ENCODE data around the gene ING1.
"Not testable (repeated sequence)": the region's sequence is repeated elsewhere in the genome, so short reads cannot be mapped to it uniquely, and the experiment has no call there.

ING1 gene

DNA sequence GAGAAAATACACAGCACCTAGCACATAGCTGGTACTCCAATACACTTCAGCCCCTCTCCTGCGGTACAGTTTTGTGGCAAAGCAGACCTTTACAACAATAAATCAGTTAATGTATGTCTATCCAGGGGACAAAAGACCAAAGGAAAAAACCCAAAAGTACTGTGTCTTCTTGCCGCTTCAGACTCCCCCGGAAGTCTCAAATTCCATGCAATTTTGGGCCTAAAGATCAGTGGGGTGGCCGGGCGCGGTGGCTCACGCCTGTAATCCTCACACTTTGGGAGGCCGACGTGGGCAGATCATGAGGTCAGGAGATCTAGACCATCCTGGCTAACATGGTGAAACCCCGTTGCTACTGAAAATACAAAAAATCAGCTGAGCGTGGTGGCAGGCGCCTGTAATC lies 23.8 kb upstream of the ING1 start:
- FAIRE-seq: no peak

DNA sequence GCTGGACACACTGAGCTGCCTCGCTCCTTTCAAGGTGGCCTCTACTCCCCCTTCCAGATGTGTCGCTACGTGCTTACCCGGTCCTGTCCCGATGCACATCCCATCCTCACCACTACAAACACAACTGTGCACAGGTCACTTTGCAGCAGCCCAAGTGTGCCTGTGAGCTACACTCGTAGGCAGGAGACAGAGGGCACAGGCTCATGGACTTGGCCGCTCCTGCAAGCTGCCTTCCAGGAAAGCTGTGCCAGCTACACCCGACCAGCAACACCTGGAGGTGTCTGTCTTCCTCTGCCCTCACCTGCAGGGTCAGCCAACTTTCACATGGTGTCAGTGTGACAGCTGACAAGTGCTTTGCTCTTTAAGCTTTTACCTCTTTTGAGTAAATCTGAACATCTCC lies 23.0 kb upstream of the ING1 start:
- FAIRE-seq (no peak), DNase-seq (ENCODE audit: extremely low spot score, insufficient read length, low read depth) (no peak)

More for the DNA sequence above, 23.8 kb upstream of the ING1 start:
- DNase-seq (ENCODE audit: extremely low spot score, insufficient read length, low read depth): no peak

DNA sequence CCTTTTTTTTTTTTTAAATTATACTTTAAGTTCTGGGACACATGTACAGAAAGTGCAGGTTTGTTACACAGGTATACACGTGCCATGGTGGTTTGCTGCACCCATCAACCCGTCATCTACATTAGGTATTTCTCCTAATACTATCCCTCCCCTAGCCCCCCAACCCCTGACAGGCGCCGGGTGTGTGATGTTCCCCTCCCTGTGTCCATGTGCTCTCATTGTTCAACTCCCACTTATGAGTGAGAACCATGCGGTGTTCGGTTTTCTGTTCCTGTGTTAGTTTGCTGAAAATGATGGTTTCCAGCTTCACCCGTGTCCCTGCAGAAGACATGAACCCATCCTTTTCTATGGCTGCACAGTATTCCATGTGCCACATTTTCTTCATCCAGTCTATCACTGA lies 17.7 kb upstream of the ING1 start:
- FAIRE-seq; DNase-seq (ENCODE audit: extremely low spot score, insufficient read length, low read depth): not testable (repeated sequence)

DNA sequence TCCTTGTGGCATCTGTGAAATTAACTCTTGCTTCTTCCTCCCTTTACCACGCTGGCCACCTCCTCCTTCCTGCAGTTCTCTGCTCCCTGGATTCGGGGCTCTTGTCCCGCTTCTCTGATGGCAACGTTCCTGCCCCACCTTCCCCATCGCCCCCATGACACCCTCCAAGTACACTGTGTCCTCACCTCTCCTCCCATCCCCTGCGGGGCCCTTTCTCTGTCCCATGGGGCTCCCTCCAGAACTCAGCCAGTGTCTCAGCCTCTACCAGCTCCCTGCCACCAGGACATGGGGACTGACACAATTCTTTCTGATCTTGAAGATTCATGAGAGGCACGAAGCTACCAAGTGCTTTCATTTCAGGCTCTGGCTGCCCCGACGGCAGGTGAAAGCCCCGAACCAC lies 16.7 kb upstream of the ING1 start:
- no peak for DNase-seq (ENCODE audit: extremely low spot score, insufficient read length, low read depth)
- FAIRE-seq: no peak

DNA sequence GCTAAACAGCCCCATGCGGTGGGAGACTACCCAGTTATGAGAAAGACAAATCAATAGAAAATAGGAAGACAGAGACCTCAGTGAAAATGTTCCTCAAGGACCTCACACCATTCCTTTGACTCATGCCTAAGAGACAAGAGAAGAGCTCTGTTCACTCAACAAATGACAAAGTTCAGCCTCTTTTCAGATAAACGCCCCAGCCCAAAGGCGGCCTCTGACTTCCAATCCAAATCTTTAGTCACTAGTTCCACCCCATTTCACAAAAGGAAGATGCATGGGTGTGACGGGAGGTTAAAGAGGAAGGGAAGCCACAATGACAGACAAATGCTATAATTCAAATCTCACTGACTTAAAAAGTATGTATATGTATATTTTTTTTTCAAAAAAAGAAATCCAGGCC lies 15.7 kb upstream of the ING1 start:
- FAIRE-seq: no peak

DNA sequence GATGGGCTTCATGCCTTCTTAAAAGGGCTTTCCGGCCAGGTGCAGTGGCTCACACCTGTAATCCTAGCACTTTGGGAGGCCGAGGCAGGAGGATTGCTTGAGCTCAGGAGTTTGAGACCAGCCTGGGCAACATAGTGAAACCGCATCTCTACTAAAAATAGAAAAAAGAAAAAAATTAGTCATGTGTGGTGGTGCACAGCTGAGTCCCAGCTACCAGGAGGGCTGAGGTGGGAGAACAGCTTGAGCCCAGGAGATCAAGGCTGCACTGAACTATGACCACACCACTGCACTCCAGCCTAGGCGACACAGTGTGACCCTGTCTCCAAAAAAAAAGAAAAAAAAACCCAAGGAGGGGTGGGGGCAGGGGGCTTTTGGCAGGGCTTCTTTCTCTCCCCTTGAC lies 14.8 kb upstream of the ING1 start:
- FAIRE-seq (no peak), DNase-seq (ENCODE audit: extremely low spot score, insufficient read length, low read depth) (no peak)

More for the DNA sequence above, 15.7 kb upstream of the ING1 start:
- DNase-seq (ENCODE audit: extremely low spot score, insufficient read length, low read depth): no peak

DNA sequence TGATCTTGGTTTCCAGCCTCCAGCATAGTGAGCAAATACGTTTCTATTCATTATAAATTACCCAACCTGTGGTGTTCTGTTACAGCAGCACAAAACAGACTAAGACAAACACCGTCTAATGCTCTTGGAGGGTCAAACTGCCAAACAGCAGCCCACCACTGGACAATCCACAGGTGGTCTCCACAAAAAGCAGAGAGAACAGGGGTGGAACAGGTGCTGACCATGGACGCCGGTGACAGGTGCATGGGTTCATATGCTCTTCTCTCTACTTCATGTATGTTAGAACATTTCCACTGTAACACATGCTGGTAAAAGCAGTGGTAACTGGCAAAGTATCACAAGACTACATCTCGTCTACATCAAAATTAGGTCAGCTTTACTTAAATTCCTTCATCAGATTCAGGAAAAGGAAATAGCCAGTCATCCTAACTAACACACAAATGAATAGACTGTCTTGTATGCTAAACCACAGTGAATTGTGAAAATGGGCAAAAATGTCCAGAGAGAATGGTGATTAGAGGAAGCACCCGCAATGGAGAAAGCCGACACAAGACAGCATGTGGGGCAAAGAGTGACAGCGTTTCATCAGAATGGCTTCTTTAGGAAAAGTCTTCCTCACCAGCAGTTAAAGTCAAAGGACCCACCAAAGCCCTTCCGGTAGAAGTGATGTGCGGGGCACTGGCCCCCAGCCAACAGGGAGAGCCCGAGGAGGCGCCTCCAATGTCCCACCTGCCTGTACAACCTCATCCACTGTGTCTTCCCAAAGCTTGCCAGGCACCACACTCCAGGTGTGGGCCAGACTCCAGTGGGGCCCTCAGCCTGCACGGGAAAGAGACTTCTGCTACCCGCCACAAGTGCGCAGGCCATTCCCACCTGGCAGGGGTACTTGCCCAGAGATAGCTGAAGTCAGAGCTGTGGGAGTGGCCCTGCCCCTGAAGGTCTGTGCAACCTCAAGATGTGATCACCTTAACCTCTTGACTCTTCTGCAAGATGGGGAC lies 14.1 kb upstream of the ING1 start:
- DNase-seq (ENCODE audit: extremely low spot score, insufficient read length, low read depth): no peak
- no peak for FAIRE-seq

DNA sequence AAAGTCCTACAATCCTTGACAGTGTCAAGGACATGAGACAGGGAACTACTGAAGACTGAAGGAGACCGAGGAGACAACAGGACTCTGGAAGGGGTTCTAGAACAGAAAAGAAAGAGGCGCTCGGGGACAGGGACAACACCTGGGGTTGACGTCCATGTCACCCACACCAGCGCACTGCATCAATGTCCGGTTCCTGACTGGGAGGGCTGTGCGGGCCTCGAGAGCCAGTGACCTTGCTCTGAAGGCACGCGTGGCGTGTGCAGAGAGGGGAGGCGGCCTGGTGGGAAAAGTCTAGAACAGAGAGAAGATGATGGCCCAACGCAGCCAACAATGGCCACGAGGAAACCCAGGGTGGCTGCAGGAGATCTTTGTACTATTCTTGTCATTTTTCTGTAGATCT lies 13.3 kb upstream of the ING1 start:
- DNase-seq (ENCODE audit: extremely low spot score, insufficient read length, low read depth): no peak
- FAIRE-seq: no peak

DNA sequence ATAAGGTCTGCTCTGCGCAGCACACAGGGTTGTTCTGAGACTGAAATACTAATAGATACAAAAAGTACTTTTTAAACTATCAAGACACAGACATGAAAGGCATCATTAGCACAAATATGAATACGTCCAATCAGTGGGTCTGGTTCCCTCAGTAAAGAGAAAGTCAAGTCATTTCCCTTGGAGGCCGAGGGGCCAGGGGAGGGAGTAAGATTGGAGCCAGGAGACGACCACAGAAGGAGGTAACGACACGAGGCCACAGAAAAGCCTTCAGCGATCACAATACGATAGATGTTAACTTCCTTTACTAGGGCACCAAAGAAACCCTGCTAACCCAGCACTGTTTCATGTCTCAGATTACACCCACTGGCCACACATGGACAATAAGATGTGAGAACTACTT lies 12.9 kb upstream of the ING1 start:
- FAIRE-seq (no peak), DNase-seq (ENCODE audit: extremely low spot score, insufficient read length, low read depth) (no peak)

DNA sequence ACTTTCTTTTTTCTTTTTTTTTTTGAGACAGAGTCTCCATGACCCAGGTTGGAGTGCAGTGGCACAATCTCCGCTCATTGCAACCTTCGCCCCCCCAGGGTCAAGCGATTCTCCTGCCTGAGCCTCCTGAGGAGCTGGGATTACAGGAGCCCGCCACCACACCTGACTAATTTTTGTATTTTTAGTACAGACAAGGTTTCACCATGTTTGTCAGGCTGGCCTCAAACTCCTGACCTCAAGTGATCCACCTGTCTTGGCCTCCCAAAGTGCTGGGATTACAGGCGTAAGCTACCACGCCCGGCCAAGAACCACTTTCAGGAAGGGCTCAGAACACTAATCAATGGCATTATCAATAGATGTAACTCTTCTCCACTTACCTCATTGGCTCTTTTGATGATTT lies 12.4 kb upstream of the ING1 start:
- not testable (repeated sequence) for DNase-seq (ENCODE audit: extremely low spot score, insufficient read length, low read depth); FAIRE-seq

DNA sequence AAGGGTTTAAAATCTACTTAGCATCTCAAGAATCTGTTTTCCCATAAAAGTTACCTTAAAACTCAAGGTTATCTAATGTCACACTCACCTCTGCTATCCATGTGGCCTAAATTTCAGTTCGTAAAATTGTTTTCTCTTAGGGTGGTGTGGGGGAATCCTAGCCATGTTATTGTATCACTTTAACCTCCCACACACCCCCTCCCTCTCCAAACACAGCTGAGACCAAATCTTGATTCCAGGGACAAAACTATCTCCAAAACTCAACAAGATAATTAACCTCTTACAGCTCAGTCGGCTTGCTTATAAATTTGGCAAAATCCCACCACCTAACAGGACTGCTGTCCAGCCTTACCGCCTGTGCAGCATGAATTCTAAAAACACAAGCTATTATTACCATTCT lies 11.4 kb upstream of the ING1 start:
- FAIRE-seq: no peak
- DNase-seq (ENCODE audit: extremely low spot score, insufficient read length, low read depth): no peak

DNA sequence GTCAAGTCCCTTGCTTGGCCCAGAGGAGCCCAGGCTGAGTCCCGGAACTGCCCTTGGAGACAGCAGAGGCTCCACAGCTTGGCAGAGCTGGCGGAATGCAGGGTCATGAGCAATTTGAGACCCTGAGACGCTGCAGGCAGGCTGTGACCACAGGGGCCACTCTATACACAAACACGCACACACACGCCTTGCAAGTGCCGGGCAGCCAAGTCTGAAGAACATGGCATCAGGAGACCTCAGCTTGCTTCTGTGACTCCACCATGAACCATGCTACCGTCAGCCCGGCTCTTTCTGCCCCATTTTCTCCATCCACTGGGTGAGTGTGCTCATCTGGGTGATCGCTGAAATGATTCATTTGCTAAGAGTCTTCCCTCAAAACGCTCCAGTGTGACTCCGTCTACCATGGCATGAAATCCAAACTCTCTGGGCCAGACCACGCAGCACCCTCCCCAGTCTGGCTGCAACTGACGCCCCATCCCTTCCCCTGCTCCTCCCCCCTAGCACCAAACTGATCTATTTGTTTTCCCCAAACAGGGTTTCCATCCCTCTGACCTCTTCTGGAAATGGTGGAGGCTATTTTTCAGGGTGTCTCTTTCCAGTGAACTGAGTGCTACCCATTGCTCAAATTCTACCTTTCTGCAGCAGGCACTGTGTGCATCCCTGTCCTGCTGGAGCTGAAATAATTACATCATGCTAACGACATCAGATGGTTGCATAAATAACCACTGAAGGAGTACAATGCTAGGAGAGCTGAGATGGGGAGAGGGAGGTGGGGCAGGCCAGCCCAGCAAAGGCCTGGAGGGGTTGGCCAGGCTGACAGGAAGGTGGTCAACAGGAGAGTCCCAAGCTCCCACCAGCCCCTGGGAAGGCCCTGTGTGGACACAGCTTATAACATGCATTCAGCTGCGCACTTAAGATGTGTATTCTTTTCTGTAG lies 10.6 kb upstream of the ING1 start:
- FAIRE-seq (no peak), DNase-seq (ENCODE audit: extremely low spot score, insufficient read length, low read depth) (no peak)

DNA sequence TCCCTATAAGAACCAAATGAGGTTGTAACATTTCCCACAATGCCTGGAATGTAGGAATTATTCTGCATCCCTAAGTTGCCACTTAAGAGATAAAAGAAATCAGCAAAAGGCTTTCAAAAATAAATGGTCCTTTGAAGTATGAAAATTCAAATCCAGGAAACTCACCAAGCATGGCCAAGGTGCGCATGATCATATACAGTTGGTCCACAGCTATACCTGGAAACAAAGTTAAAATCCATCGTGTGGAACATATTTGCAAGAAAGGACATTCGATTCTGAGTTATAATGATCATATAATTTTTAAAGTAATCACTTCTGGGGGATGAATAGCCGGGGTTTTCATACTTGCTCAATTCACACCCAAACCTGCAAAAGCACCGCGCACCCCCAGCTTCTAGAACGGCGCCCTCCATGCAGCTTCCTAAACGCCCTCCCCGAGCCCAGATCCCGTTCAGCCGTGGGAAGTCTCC lies 8.1 kb upstream of the ING1 start:
- FAIRE-seq (no peak), DNase-seq (ENCODE audit: extremely low spot score, insufficient read length, low read depth) (no peak)

DNA sequence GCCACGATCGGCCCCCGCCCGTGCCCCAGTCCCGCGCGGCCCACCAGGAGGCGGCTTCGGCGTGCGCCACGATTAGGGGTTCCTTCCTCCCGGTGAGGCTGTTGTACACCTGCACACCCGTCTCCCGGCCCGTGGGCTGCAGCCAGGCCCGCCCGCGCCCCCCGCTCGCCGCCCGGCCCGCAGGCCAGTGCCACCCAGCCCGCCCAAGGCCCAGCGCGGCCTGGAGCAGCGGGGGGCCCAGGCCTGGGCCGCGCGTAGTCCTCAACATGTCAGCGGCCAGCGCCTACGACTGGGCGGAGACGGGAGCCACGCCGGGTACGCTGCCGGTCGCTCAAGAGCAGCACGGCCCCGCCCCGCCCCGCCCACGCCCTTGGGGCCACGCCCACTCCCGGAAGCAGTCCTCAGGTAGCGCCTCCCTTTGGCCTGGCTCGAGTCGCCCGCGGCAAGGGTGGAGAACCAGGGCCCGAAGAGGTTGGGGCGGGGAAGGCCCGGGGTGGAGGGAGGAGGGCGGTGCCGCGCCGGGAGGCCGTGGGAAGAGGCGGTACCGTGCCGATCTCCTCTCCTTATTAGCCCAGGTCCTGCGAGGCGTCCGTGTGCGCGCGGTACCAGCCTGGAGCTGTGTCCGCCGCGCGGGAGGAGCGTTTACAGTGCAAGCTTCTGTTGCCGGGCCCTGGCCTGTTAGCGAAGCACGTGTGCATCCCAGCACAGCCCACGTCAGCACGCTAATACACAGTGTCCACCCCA lies 7.5 kb upstream of the ING1 start, which contains the start of gene CARS2:
CARS2 (minus strand) TSS at position 291 of the 744 bp plus-strand sequence; CDS start at position 268, 23 bp downstream.
- DNase-seq (ENCODE audit: extremely low spot score, insufficient read length, low read depth) (peak; percentile 96), FAIRE-seq (peak; percentile 93)

DNA sequence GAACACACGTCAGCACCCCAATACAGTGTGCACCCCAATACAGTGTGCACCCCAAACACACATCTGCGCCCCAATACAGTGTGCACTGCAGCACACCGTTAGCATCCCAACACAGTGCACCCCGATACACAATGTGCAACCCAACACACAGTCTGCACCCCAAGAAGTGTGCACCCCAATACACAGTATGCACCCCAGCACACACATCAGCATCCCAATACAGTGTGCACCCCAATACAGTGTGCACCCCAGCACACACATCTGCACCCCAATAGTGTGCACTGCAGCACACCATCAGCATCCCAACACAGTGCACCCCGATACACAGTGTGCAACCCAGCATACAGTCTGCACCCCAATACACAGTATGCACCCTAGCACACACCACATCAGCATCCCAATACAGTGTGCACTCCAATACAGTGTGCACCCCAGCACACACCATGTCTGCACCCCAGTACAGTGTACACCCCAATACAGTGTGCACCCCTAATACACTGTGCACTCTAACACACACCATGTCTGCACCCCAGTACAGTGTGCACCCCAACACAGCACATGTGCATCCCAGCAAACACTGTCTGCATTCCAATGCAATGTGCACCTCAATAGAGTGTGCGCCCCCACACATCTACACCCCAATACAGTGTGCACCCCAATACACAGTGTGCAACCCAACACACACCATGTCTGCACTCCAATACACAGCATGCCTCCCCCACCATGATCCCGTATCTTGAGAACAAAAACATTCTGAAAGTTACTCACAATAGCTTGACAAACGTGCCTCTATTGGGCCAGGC lies 6.7 kb upstream of the ING1 start:
- FAIRE-seq: no peak
- DNase-seq (ENCODE audit: extremely low spot score, insufficient read length, low read depth): no peak

DNA sequence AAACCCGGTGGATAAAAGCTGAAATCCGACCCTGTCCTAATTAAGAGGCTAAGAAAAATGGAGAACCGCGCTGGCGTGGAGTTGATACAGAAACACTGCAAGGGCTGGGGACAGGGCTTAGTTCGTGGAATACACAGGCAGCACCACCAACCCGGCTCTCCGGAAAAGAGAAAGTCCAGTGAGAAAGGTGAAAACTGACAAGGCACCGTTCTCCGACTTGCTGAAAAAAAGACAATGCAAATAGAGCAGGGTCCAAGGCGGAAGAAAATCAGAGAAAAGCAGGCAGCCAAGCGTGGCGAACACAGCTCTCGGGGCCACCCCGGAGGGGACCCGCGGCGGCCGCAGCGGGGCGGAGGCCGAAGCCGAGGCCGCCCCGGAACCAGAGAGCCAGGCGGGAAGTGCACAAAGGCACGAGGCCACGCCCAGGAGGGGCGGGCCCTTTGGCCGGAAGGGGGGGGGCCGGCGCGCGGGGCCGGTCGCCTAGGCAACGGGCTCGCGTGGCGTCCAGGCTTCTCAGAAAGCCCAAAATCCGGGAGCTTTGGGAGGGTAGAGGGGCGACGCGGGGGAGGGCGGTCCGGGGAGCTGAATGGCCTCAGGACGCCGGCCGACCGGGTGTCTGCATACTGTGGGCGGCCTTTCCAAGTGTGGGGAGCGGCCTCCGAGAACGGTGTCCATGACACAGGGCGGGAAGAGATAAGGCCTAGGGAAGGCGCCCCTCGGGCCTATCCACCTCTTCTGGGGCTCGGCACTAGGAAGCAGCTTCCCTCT lies 1.2 kb upstream of the ING1 start:
- DNase-seq (ENCODE audit: extremely low spot score, insufficient read length, low read depth) (peak; percentile 74), FAIRE-seq (no peak)

DNA sequence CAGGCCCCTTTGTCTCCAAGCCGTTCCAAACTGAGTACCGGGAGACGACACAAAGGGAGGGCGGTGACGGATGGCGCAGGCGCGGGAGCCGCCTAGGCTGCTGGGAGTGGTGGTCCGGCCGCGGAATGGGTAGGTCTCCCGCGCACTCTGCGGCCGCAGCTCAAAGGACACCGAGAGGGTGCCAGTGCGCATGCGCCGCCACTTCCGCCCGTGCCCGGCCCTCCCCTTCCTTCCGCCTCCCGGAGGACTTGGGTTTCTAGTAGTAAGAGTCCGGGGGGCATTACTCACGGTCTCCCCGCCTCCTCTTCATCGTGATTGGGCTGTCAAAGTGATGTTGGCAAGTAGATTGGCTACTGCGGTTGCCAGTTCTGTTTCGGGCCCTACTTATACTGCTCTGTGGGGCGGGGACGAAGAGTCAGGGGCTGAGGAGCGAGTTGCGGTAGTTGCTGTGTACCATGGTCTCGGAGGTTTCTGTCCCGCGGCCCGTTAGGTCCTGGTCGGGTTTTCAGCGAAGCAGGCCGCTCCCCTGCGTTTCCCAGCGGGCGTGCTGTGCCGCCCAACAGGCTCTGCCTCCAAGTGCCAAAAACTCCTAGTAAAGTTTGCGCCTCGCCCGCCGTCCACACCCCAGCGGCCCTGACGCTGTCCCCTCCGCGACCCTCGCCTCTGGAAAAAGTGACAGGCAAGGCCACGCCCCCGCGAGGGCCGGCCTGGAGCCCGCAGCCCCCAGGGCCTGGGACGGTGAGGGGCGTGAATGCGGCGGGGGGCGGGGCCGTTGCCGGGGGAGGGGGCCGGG lies 455 bp upstream of the ING1 start:
- DNase-seq (ENCODE audit: extremely low spot score, insufficient read length, low read depth): peak; percentile 89
- FAIRE-seq: peak; percentile 99
